ENCODE data around the gene GOLGA3.

Gene GOLGA3

GRCh38 chr12:132740313-132740646 is 88.4 kb downstream of the GOLGA3 start:
- no peak for DNase-seq

DNA sequence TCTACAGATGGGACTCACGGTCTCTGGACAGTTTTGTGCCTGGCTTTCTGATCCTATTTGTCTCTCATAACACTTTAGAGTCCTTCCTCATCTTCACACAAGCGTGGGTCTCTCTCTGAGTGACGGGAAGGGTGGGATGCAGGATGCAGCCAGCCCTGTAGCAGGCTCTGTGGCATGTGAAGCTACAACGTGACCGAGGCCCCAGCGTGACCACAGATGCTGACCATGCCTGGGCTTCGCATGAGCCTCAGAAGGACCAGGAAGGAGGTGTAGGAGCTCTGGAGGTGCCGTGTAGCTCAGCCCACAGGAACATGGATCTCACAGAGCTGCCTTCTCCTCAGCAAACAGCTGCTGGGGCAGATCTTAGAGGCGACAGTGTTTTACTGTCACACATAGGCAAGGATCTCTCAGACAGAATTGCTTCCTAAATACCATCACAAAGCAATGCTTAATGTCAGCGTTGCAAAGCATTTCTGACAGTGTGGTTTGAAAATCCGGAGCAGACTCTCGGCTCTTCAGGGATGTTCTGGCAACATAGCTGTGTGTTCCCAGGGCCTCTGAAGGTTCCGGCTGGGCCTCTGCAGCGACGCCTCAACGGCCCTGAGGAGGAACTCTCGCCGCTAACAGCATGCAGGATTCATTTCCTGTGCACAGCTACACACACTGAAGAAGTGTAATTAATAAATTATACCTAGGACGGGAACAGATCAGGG is 88.9 kb downstream of the GOLGA3 start:
- DNase-seq = no peak

- no peak for DNase-seq
Measured at GRCh38 chr12:132736913-132737312, 91.8 kb downstream of the GOLGA3 start.

- DNase-seq = no peak
Measured at GRCh38 chr12:132736378-132736777, 92.3 kb downstream of the GOLGA3 start.

DNA sequence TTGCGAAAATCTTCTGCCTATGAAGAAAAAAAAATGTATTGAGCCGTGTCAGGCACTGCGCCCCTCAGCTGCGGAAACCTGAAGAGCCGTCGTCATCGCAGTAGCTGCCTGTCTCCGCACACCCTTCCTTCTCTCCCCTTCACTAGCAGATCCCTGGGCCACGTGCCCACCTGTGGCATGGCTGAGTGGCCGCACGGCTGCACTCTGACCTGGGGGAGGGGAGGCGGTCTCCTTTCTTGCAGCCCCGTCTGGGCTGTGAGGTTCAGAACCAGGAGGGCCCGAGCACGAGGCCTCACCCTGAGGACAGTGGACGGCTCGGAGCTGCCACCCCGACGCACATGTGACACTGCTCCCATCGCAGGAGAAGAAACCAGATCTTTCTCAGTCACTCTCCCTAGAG is 93.2 kb downstream of the GOLGA3 start:
- DNase-seq = no peak

GRCh38 chr12:132734206-132734605 is 94.5 kb downstream of the GOLGA3 start:
- no peak for DNase-seq

GRCh38 chr12:132731574-132731973 is 97.1 kb downstream of the GOLGA3 start:
- no peak for DNase-seq

- DNase-seq = no peak
Measured at GRCh38 chr12:132730353-132730752, 98.3 kb downstream of the GOLGA3 start.

DNA sequence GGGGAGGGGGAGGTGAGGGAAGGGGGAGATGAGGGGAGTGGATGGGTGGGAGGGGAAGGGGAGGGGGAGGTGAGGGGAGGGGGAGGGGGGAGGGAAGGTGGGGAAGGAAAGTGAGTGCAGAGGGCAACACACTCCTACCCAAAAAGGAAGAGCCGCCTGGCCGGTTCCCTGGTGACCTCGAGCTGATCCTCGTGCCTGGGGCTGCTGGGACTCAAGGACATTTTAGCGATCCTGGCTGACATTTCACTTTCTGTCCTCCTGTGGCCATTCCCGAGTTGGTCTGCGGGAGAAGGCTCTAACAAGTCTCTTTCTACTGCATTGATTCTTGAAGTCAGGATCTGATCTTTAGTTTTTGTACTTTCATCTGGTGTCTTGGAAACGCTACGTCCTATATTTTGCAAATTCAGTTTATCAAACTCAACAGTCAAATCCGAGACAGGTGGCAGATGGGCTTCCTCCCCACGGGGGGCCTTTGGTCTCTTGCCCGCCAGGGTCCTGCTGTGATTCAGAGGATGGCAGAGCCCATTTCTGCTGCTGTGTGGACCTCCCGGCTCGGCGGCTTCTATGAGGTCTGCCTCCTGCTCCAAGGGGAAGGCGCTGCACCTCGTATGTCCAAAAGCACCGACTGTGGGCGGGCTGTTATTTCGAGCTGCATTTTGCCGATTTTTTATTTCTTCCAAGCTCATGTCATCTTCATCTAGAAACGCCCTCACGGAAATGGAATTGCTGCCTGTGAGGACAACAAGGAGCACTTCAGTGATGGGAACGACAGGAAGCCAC is 98.9 kb downstream of the GOLGA3 start:
- DNase-seq = peak; percentile 5

GRCh38 chr12:132728502-132728901 is 100.2 kb downstream of the GOLGA3 start:
- no peak for DNase-seq

- no peak for DNase-seq
Measured at GRCh38 chr12:132727091-132727794, 101.4 kb downstream of the GOLGA3 start.

DNA sequence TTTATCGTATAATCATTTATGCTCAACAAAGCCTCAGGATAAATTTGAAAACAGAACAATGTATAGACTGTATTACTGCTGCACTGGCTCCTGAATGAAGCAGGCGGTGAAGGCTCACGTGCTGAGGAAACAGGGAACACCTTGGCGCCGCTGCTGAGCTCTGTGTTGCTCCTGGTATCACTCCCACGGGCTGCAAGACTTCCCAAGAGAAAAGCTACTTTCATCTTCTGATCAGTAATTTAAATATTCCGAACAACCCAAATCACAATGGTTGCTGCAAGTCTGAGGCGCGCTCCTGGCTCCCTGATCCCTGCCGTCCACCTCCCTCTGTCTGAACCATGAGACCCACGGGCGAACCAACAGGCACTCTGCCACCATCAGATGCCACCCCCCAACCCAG is 102.3 kb downstream of the GOLGA3 start:
- DNase-seq = no peak

GRCh38 chr12:132724506-132725241 is 104.0 kb downstream of the GOLGA3 start:
- no peak for DNase-seq

GRCh38 chr12:132723764-132724140 is 104.9 kb downstream of the GOLGA3 start:
- DNase-seq = no peak

GRCh38 chr12:132723015-132723763 is 105.5 kb downstream of the GOLGA3 start:
- DNase-seq = no peak

GRCh38 chr12:132720606-132721345 is 107.9 kb downstream of the GOLGA3 start:
- no peak for DNase-seq

- DNase-seq = no peak
Measured at GRCh38 chr12:132719954-132720324, 108.7 kb downstream of the GOLGA3 start.

- no peak for DNase-seq
Measured at GRCh38 chr12:132719141-132719953, 109.3 kb downstream of the GOLGA3 start.

Data from NCI-H1092 (cell line).